ENCODE data around the gene N4BP2. TPM values are rescaled to one million over a fixed set of nuclear protein-coding genes. Genes with fewer than 3 reads are reported as not detected.
"Not testable (repeated sequence)": the region's sequence is repeated elsewhere in the genome, so short reads cannot be mapped to it uniquely, and the experiment has no call there.

The N4BP2 gene
- polyA plus RNA-seq, 1 experiment, result 5.7 TPM

DNA sequence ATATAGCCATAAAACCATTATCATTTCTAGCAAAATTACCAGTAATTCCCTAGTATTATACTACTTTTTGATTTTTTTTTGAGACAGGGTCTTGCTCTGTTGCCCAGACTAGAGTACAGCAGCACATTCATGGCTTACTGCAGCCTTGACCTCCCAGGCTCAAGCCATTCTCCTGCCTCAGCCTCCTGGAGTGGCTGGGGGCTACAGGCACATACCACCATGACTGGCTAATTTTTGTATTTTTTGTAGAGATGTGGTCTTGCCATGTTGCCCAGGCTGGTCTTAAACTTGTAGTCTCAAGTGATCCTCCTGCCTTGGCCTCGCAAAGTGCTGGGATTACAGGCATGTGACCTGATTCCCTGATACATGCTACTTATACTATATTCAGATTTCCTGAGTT lies 13.7 kb downstream of the N4BP2 start:
- H3K27me3 ChIP-seq (ENCODE audit: control insufficient read depth, insufficient read depth, low read length), result no peaks in the 10 kb centered on the region
- POLR2A ChIA-PET, result no interaction called here

DNA sequence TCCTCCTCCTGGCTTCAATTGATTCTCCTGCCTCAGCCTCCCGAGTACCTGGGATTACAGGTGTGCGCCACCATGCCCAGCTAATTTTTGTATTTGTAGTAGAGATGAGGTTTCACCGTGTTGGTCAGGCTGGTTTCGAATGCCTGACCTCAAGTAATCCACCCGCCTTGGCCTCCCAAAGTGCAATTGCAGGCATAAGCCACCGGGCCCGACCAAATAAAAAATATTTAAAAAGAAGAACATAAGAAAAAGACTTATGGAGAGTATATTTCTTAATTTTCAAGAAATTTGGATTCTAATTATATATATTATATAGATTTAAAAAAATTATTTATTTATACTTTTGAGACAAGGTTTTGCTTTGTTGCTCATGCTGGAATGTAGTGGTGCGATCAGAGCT lies 29.8 kb downstream of the N4BP2 start:
- Histone ChIP-seq H3K9me3 (ENCODE audit: control insufficient read depth, insufficient read depth, low read length) (peaks cover 2% of the 10 kb centered on the region; the same call in 1 of the 2 replicates), H3K27me3 (ENCODE audit: control insufficient read depth, insufficient read depth, low read length) (no peaks in the 10 kb centered on the region), H3K4me3 (ENCODE audit: low read depth, low read length) (no peak overlapping the region), H3K27ac (ENCODE audit: low read depth, low read length) (no peak overlapping the region)
- TF ChIP-seq, protein P1, sequence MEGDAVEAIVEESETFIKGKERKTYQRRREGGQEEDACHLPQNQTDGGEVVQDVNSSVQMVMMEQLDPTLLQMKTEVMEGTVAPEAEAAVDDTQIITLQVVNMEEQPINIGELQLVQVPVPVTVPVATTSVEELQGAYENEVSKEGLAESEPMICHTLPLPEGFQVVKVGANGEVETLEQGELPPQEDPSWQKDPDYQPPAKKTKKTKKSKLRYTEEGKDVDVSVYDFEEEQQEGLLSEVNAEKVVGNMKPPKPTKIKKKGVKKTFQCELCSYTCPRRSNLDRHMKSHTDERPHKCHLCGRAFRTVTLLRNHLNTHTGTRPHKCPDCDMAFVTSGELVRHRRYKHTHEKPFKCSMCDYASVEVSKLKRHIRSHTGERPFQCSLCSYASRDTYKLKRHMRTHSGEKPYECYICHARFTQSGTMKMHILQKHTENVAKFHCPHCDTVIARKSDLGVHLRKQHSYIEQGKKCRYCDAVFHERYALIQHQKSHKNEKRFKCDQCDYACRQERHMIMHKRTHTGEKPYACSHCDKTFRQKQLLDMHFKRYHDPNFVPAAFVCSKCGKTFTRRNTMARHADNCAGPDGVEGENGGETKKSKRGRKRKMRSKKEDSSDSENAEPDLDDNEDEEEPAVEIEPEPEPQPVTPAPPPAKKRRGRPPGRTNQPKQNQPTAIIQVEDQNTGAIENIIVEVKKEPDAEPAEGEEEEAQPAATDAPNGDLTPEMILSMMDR (IDR thresholded peaks at IDR 0.05; ENCODE audit: low read depth, low read length), result no peak
- ChIA-PET POLR2A (no interaction called here), CTCF (no interaction called here)
- DNase-seq (ENCODE audit: low read depth, low spot score), result no peak

More for the DNA sequence above, 13.7 kb downstream of the N4BP2 start:
- TF ChIP-seq, protein P1 (IDR thresholded peaks at IDR 0.05; ENCODE audit: low read depth, low read length), result no peak
- CTCF ChIA-PET, result no interaction called here
- Histone ChIP-seq H3K9me3 (ENCODE audit: control insufficient read depth, insufficient read depth, low read length) (no peaks in the 10 kb centered on the region), H3K27ac (ENCODE audit: low read depth, low read length) (no peak overlapping the region), H3K4me3 (ENCODE audit: low read depth, low read length) (no peak overlapping the region)
- no peak for DNase-seq (ENCODE audit: low read depth, low spot score)

DNA sequence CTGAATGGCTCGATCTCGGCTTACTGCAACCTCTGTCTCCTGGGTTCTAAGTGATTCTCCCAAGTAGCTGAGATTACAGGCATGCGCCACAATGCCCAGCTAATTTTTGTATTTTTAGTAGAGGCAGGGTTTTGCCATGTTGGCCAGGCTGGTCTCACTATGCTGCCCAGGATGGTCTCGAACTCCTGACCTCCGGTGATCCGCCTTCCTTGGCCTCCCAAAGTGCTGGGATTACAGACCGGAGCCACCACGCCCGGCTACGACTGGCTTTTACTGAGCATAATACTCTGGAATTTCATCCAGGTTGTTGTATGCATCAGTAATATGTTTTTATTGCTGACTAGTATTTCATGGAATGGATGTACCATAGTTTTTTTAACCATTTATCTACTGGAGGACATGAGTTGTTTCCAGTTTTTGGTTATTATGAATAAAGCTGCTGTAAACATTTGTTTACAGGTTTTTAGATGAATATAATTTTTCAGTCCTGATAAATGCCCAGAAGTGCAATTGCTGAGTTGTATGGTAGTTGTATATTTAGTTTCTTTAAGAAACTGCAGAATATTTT lies 31.2 kb downstream of the N4BP2 start:
- no peak for DNase-seq (ENCODE audit: low read depth, low spot score)
- TF ChIP-seq, protein P1 (IDR thresholded peaks at IDR 0.05; ENCODE audit: low read depth, low read length), result no peak
- H3K27ac ChIP-seq (ENCODE audit: low read depth, low read length), result no peak overlapping the region
- H3K27me3 ChIP-seq (ENCODE audit: control insufficient read depth, insufficient read depth, low read length), result no peaks in the 10 kb centered on the region
- ChIA-PET POLR2A (interaction anchor here (0.7 kb wide), 1 partner anchor 966 kb away, joined by 5 read pairs; no protein-coding TSS in a partner anchor), CTCF (no interaction called here)
- peaks cover 2% of the 10 kb centered on the region; the same call in 1 of the 2 replicates for H3K9me3 ChIP-seq (ENCODE audit: control insufficient read depth, insufficient read depth, low read length)
- H3K4me3 ChIP-seq (ENCODE audit: low read depth, low read length), result no peak overlapping the region

DNA sequence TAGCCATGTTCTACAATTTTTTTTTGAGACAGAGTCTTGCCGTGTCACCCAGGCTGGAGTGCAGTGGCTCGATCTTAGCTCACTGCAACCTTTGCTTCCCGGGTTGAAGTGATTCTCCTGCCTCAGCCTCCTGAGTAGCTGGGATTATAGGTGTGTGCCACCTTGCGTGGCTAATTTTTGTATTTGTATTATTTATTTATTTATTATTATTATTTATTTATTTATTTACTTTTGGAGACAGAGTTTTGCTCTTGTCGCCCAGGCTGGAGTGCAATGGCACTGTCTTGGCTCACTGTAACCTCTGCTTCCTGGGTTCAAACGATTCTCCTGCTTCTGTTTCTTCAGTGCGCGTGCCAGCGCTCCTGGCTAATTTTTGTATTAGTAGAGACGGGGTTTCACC lies 36.8 kb downstream of the N4BP2 start:
- H3K9me3 ChIP-seq (ENCODE audit: control insufficient read depth, insufficient read depth, low read length); CTCF ChIA-PET; H3K27ac ChIP-seq (ENCODE audit: low read depth, low read length); H3K4me3 ChIP-seq (ENCODE audit: low read depth, low read length); DNase-seq (ENCODE audit: low read depth, low spot score); POLR2A ChIA-PET; H3K27me3 ChIP-seq (ENCODE audit: control insufficient read depth, insufficient read depth, low read length): not testable (repeated sequence)

DNA sequence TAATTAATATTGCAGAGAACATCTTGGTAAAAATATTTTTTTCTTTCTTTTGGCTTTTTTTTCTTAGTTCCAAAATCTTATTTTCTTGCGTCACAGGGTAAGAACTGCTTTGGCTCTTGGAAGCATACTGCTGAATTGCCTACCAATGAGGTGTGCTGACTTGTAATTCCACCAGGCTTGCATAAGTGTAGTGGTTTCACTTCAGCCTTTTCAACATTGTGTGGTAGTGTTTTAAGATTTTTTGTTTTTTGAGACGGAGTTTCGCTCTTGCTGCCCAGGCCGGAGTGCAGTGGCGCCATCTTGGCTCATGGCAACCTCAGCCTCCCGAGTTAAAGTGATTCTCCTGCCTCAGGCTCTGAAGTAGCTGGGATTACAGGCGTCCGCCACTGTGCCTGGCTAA lies 42.4 kb downstream of the N4BP2 start:
- Histone ChIP-seq H3K27me3 (ENCODE audit: control insufficient read depth, insufficient read depth, low read length) (no peaks in the 10 kb centered on the region), H3K9me3 (ENCODE audit: control insufficient read depth, insufficient read depth, low read length) (no peaks in the 10 kb centered on the region), H3K27ac (ENCODE audit: low read depth, low read length) (no peak overlapping the region), H3K4me3 (ENCODE audit: low read depth, low read length) (no peak overlapping the region)
- ChIA-PET CTCF (no interaction called here), POLR2A (no interaction called here)
- DNase-seq (ENCODE audit: low read depth, low spot score), result no peak
- TF ChIP-seq, protein P1 (IDR thresholded peaks at IDR 0.05; ENCODE audit: low read depth, low read length), result no peak

DNA sequence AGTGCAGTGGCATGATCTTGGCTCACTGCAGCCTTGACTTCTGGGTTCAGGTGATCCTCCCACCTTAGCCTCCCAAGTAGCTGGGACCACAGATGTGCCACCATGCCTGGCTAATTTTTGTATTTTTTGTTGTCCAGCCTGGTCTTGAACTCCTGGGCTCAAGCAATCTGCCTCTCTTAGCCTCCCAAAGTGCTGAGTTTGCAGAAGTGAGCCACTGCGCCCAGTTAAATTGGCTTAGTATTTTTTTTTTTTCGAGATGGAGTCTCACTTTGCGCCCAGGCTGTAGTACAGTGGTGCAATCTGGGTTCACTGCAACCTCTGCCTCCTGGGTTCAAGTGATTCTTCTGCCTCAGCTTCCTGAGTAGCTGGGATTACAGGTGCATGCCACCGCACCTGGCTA lies 50.5 kb downstream of the N4BP2 start:
- DNase-seq (ENCODE audit: low read depth, low spot score); H3K27me3 ChIP-seq (ENCODE audit: control insufficient read depth, insufficient read depth, low read length); CTCF ChIA-PET; H3K4me3 ChIP-seq (ENCODE audit: low read depth, low read length); POLR2A ChIA-PET; H3K27ac ChIP-seq (ENCODE audit: low read depth, low read length); H3K9me3 ChIP-seq (ENCODE audit: control insufficient read depth, insufficient read depth, low read length): not testable (repeated sequence)

All from AG04450 (cell line).